Stimulated activated CD8-positive, alpha-beta memory T cell treated with anti-CD3 and anti-CD28 coated beads, Interleukin-4, amount 100 ng/mL, for 48 hours (primary cell): ENCODE measurements around the gene MFRP.
A peak's percentile ranks its signal among the peaks of the same experiment; 100 is the strongest.

ENCODE experiments used
- DNase-seq: peaks from one replicate; pipeline ENCODE4 v3.0.0-alpha.2; 2020

Gene MFRP

GRCh38 chr11:119336744-119337469 lies 9.6 kb downstream of the MFRP start:
- DNase-seq, result no peak

GRCh38 chr11:119335655-119336543 lies 10.6 kb downstream of the MFRP start:
- DNase-seq, result no peak

- no peak for DNase-seq
These were observed 11.3 kb downstream of the MFRP start for GRCh38 chr11:119335091-119335654.

- DNase-seq, result peak; percentile 95
These were observed 12.2 kb downstream of the MFRP start, which contains the start of gene RNF26 for GRCh38 chr11:119334174-119334930. TSS of gene RNF26 (plus strand) at chr11:119334527. CDS start at chr11:119335123, 596 bp downstream.

- DNase-seq, result no peak
These were observed 14.3 kb downstream of the MFRP start for GRCh38 chr11:119332111-119332765.

GRCh38 chr11:119330237-119330636 lies 16.3 kb downstream of the MFRP start:
- no peak for DNase-seq

GRCh38 chr11:119329320-119329719 lies 17.2 kb downstream of the MFRP start:
- DNase-seq, result no peak

- DNase-seq, result no peak
These were observed 22.3 kb downstream of the MFRP start for GRCh38 chr11:119324189-119324588.

- peak; percentile 95 for DNase-seq
These were observed 22.9 kb downstream of the MFRP start for GRCh38 chr11:119323532-119324033.

- DNase-seq, result no peak
These were observed 23.5 kb downstream of the MFRP start for GRCh38 chr11:119322921-119323531.

- no peak for DNase-seq
These were observed 24.2 kb downstream of the MFRP start for GRCh38 chr11:119322360-119322739.

GRCh38 chr11:119320776-119321524 lies 25.6 kb downstream of the MFRP start:
- DNase-seq, result peak; percentile 71

- DNase-seq, result no peak
These were observed 26.2 kb downstream of the MFRP start for GRCh38 chr11:119320240-119320775.

GRCh38 chr11:119319700-119320239 lies 26.7 kb downstream of the MFRP start:
- DNase-seq, result no peak

- DNase-seq, result no peak
These were observed 27.3 kb downstream of the MFRP start for GRCh38 chr11:119319136-119319699.

GRCh38 chr11:119318240-119319135 lies 28.0 kb downstream of the MFRP start:
- peak; percentile 37 for DNase-seq

GRCh38 chr11:119317592-119318239 lies 28.8 kb downstream of the MFRP start:
- DNase-seq, result no peak
